Left forelimb (tissue), 1 donor: ENCODE data around the gene CROCC2.

Source experiments
- DNase-seq: peaks from one replicate; pipeline ENCODE4 v3.0.0-alpha.2; 2018; ENCODE audit warnings: low spot score

CROCC2 gene

GRCh38 chr2:240905176-240905781, 857 bp upstream of the CROCC2 start:
- no peak for DNase-seq

GRCh38 chr2:240906911-240907590, 915 bp downstream of the CROCC2 start:
- no peak for DNase-seq

- no peak for DNase-seq
These were observed 3.3 kb downstream of the CROCC2 start for GRCh38 chr2:240909216-240909974.

- DNase-seq = no peak
These were observed 5.6 kb downstream of the CROCC2 start for GRCh38 chr2:240911641-240912265.

DNA sequence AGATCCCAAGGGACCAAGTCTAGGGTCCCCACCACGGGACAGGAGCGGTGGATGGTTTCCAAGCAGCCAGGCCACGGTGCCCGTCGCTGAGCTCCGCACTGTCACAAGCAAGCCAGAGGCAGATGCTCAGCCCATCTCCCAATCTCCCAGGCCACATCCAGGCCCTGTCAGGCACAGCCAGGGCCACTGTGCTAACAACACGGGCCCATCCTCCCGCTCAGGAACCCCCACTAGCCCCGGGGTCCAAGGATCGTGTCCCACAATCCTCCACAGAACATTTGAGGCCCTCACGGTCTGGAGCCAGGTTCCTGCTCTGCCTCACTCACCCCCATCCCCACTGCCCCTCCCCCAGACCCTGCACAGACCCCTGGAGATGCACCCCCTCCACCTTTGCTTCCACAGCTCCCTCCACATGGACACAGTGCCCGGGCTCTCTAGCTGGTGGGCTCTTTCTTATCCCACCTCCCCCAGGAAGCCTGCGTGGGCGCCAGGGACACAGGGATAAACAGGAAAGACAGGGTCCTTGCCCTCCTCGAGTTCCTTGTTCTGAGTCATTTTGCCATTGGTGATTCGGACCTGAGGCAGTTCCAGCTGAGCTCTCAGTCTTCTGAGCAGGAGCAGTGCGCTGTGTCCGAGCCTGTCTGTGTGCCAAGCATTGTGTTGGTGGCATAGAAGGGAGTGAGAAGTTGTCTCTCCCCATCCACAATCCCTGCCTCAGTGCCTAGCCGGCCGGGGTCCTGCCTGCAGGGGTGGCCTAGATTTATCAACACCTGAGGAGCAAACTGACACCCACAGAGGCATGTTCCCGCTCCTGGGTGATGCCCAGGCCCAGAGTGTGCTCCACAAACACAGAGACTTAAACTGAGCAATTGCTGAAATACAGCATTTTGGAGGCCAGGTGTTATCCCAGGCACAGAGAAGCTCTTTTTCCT, 7.0 kb downstream of the CROCC2 start:
- no peak for DNase-seq

GRCh38 chr2:240913810-240914644, 7.9 kb downstream of the CROCC2 start:
- DNase-seq = no peak

DNA sequence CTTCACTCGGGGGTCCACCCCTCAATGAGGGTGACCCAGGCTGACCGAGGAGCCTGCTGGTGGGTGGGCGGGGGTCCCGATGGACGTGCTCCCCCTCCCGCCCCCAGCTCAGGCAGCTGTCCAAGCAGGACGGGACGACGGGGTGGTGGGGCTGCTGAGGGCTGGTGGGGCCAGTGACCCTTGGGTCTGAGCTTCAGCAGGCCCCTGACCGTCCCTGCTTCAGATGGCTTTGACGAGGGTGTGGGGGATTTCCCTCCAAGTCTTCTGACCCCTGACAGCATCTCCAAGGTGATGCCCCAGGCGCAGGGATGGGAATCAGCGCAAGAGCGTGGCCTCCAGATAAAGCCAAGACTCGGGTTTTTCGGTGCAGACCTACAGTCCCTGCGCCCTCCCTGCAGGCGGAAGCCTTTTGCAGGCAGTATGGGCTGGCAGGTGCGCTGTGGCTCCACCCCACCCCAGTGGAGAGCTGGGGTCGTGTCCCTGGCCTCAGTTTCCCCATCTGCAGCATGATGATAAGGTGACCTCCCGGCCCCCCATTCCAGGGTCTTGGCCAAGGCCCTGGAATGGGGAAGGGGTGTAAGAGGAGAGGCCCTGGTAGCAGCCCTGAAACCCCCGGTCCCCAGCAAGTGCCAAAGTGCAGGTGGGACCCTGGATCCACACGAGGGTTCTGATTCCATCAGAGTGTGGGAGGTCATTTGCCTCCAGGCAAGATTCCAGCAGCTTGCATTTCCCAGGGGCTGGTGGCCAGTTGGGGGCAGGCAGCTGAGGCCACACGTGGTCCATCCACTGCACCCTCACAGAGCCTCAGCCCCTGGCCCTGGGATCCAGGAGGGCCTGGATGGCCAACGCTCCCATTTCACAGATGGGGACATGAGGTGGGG, 8.7 kb downstream of the CROCC2 start:
- no peak for DNase-seq

DNA sequence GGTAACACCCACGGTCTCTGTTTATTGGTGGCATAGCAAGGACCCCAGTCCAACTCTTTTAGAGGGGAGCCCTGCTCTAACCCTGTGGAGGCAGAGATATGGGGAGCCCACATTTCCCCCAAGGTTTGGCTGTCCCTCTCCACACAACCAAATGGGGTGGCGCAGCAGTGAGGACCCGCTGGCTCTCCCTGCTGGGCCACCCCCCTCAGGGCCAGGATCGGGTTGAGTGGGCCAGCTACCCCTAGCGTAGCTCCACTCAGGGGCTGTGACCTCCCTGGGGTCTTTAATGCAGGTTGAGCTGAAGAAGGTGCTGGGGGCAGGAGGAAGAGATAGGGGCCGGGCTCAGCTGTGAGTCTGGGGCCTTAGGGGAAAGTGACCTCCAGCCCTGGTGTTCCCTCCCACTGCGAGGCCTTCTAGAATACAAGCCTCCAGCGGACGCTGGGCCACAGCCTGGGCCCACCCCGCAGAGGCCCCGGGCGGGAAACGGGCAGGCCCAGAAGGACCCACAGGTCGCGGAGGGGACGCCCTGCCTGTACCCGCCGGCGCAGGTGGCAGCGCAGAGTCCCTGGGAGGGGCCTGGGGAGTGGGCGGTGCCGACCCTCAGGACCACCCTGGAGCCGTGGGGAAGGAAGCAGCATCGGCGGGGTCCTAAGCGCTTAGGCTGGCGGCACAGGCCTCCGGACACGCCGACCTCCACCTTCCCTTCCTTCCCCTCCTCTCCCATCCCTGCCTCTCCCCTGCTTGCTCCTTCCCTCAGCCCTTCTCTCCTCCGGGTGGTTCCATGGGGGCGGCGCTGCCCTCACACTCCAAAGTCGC, 9.6 kb downstream of the CROCC2 start:
- DNase-seq = peak; percentile 49

DNA sequence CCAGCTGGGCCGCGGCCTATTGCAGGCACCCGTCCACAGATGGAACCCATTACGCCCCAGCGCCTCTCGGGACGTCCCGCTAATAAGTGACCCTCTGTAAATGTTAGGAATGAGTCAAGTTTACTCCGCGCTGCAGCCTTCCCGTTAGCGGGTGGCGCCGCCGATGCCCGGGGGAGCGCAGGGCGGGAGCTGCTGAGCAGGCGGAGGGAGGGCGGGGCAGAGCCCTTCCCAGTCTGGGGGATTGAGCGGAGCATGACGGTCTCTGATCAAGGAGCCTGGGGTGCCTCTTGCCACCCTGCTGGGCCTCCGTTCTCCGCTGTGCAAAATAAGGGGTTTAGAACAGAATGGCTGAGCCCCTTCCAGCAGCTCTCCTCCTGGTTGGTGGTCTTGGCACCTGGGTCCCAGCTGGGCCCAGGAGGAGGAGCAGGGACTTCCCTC, 10.5 kb downstream of the CROCC2 start:
- DNase-seq = peak; percentile 81

- DNase-seq = peak; percentile 58
These were observed 11.0 kb downstream of the CROCC2 start for GRCh38 chr2:240917009-240917683.

- DNase-seq = peak; percentile 64
These were observed 11.6 kb downstream of the CROCC2 start for GRCh38 chr2:240917684-240918257.

DNA sequence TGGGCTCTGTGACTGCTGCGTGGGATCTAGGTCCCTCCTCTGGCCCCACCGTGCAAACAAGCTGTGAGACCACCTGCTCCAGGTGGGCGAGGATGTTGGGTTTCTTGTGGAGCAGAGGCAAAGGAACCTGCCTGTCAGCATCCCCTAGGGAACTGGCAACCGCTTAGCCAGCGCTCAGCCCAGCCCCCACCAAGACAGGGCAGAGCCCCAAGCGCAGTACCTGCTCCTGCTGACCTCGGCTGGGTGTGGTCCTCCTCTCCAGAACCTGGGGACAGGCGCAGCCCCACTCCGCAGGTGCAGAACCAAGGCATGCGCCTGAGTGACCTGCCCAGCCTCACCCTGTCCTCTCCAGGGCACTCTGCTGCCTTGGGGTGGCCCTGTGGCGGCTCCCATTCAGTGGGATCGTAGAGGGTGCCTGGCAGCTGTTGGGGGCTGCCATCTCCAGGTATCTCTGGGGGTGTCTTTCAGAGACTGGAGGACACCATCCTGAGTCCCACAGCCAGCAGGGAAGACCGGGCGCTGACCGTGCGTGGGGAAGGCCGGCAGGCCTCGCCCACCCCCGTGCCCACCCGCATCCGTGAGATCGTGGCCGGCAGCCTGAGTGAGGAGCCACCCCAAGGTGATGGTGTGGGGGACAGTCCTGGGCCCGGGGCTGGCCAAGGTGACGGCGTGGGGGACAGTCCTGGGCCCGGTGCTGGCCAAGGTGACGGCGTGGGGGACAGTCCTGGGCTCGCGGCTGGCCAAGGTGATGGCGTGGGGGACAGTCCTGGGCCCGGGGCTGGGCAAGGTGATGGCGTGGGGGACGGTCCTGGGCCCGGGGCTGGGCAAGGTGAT, 12.3 kb downstream of the CROCC2 start:
- peak; percentile 62 for DNase-seq

GRCh38 chr2:240919161-240919781, 13.1 kb downstream of the CROCC2 start:
- peak; percentile 58 for DNase-seq

GRCh38 chr2:240919786-240920782, 13.9 kb downstream of the CROCC2 start:
- peak; percentile 61 for DNase-seq

DNA sequence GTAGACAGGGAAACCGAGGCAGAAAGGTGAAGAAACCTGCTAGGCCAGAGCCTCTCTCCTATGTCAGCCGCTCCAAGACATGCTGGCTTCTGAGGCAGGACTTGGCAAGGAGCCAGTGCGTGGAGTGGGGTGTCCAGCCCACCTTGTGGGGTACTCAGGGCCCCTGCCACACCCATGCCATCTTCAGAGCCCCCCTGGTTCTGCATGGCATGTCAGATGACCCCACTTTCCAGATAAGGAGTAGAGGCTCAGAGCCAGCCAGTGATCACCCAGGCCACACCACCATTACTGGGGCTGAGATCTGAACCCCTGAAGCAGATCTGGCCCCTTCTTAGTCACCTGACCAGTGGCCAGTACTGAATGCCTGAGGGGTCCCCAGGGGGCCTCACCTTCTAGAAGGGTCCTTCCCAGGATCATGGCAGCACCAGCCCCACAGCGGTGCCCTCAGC, 14.7 kb downstream of the CROCC2 start:
- no peak for DNase-seq
